Stimulated activated CD4-positive, alpha-beta T cell treated with anti-CD3 and anti-CD28 coated beads, Interleukin-4, amount 100 ng/mL, for 4 hours (primary cell): ENCODE results near the gene TMEM95.

Experiments used
- DNase-seq, 2 experiments: peaks; one replicate each; pipeline ENCODE4 v3.0.0-alpha.2; 2020

Gene TMEM95, protein sequence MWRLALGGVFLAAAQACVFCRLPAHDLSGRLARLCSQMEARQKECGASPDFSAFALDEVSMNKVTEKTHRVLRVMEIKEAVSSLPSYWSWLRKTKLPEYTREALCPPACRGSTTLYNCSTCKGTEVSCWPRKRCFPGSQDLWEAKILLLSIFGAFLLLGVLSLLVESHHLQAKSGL

DNA sequence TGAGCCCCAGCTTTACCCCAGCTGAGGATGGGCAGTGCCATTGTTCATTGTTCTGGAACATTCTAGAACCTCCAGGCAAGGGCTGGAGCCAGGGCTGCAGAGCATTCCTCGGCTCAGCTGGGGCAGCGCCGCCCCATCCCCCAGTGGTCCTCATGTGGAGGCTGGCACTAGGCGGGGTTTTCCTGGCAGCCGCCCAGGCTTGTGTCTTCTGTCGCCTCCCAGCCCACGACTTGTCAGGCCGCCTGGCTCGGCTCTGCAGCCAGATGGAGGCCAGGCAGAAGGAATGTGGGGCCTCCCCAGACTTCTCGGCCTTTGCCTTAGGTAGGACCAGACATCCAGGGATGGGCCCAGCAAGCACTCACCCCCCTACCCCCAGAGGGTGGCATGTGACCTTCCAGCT, at the start of gene TMEM95:
TSS of gene TMEM95 (plus strand) at position 104 of the 400 bp plus-strand sequence. CDS start at position 153, 49 bp downstream.
- DNase-seq, result no peak

DNA sequence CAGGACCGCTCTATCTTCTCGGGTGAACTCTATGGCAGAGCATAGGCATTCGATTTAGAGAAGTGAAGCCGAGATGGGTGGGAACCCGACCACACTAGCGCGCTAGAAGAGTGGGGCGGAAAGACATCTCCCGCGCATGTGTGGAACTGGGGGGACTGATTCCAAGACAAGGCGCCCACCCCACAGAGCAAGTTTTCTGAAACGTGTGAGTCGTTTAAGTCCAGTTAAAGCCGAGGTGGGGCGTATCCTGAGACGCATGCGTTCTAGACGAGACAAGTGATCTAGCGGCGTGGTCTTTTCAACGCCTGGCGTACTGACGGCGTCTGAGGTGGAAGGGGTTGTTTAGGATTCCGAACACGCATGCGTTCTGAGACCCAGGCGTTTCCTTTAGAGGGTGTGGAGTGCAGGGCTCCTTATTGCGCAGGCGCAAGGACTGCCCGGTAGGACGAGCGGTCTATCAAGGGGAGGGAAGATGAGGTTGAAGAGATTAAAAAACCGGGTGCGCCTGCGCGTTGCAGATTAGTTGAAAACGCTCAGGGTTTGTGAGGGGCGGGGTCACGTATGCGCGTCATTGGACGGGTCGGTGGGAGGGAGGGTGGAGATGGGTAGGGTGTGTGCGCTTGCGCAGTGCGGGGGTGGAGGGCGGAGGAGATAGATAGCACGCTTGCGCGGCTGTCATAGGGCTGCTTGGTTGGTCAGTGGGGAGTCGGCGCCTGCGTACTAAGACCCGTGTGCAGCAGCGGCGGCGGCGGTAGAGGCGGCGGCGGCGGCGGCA, 47.9 kb upstream of the TMEM95 start, which contains the start of gene EIF5A:
TSS of gene EIF5A (plus strand) at position 718 of the 775 bp plus-strand sequence. CDS start 2,008 bp downstream, outside the sequence.
- peak; percentile 100 for DNase-seq

GRCh38 chr17:7307686-7308624, 47.0 kb upstream of the TMEM95 start:
- peak; percentile 47 to 50 for DNase-seq

DNA sequence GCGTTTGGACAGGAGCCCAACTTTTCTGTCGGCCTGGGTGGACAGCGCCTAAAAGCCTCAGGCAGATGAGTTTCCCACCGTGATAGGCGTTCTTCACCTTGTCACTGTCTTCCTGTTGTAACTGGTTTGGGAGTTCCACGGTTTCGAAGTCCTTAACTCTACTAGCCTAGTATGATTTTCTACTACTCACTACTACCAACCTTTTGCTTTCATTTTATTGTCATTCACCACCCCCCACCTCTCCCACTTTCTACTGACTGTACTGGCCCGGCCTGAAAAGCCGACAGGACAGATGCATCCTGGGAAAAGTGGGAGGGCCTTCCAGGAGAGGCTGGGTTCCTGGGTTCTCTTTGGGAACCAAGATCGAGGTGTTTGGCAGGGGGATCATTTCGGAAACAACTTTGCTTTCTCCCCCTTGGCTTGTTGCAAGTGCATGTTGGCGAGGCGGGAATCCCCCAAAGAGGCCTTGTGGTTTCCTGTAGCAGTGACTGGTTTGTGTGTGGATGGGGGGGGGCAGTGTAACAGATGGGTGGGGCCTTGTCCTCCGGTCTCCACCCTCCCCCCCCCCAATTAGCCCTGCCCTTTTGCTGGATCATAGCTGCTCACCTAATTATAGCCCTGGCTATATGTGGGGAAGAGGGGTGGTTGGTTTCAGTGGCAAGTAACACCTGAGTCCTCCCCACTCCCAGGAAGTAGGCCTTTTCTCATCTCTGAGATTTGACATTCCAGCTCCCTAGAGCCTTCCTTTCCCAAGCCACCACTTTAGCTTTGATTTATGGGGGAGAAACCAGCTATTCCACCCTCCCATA, 46.1 kb upstream of the TMEM95 start:
- peak; percentile 68 to 91 for DNase-seq

DNA sequence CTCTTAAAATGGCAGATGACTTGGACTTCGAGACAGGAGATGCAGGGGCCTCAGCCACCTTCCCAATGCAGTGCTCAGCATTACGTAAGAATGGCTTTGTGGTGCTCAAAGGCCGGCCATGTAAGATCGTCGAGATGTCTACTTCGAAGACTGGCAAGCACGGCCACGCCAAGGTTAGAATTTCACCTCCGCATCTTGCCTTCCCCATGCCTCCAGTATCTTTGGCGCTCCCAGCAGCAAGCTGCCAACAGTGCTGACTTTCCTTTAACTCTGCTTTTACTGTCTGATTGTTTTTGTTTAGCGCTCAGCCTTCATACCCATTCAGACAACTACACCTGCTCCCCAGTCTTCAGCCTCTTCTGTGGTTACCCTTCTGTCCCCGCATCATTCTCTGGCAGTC, 45.3 kb upstream of the TMEM95 start:
- DNase-seq, result no peak

- no peak for DNase-seq
Observed at GRCh38 chr17:7311110-7311705, 43.7 kb upstream of the TMEM95 start.

DNA sequence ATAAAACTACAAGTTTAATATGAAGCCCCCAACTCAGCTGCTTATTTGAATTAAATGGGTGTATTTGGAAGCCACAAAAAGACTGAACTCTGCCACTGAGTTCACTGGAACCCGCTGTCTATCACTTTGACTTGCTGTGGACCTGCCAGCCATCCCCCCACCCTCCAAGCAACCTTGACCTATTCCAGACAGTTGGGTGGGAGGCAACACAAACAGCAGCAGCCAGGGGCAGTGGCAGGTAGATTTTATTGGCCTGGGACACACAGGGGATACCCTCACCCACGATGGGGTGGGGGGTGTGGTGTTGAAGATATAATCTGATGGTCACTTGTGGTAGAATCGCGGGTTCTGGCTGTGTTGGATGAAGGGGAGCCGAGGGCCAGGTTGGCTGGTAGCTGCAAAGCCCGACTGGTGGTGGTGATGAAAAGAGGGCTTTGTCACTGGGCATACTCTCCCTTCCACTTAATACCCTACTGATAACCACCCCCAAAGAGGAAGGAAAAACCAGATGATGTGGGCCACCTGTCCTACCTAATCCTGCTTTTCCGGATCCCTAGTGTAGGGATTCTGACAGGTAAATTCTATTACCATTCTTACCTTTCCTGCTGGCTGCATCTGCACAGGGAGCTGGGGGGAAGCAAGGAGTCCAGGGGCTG, 42.4 kb upstream of the TMEM95 start:
- no peak for DNase-seq

GRCh38 chr17:7313088-7313889, 41.7 kb upstream of the TMEM95 start:
- DNase-seq, result no peak

DNA sequence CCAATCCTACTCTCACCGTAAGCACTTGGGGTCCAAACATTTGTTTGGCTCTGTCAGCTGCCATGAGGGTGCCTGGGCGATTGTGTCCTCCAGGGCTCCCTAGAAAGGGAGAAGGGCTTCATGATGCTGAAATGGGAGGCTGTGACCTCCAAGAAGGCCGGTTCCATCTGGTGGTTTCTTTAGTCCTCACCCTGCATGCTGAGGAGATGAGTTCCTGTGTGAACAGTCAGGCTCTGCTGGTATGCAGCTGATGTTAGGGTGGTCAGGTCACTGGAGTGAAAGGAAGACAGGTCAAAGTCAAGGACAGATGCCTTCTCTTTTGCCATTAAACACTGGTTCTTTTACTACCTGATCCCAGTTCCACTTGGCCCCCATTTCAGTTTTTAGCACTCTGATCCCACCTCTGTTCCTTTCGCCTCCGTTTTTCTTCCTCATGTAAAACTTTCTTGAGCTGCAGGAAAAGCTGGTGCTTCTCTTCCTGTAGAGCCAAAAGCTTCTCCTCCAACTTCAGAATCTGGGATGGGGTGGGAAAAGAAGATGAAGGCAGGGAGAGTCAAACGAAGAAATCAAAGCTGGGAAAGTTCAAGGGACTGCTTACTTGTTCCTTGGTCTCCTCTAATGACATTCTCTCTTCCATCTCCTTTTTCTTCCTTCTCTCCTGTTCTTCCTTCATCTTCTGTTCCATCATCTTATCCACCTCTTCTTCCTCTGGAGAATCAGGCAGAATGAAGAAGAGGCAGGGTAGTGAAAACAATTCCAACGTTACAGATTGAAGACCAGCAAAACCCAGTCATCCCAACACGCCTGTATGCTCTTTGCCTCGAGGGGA, 40.9 kb upstream of the TMEM95 start:
- DNase-seq, result no peak

- peak; percentile 91 to 94 for DNase-seq
Observed at GRCh38 chr17:7314719-7315569, 40.0 kb upstream of the TMEM95 start, which contains the start of gene GPS2. GPS2 (minus strand) TSS chr17:7315360; CDS start chr17:7315052, 308 bp downstream.

DNA sequence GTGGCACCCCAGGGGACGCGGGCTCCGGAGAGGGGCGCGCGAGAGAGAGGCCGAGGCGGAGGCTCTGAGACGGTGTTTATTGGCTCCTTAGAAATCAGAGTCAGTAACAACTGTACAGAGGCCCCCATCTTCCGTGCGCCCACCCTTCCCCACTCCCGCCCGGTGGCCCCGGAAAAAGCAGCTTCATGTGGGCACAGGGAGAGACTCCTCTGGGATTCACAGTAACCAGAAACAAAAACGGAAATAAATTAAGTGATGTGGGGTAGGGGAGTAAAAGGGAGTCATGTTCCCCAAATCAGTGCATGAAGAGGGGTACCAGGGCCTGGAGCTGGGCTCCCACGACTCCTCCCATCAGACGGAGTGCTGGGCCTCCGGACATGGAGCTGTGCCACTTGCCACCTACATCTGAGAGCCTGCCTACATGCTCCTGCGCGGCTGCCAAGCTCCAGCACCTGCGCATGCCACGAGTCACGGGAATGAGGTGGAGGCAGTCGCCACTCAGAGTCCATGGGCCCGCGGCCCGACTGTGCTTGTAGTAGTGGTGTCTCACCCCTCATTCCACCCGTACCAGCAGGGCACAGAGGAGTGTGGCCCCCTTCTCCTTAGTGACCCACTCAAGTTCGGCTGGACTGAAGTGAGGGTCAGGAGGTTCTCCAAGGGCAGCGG, 39.3 kb upstream of the TMEM95 start:
- DNase-seq, result no peak

- DNase-seq, result no peak
Observed at GRCh38 chr17:7317161-7317803, 37.7 kb upstream of the TMEM95 start.

GRCh38 chr17:7318121-7318860, 36.7 kb upstream of the TMEM95 start:
- DNase-seq, result no peak

GRCh38 chr17:7321466-7321865, 33.5 kb upstream of the TMEM95 start:
- DNase-seq, result no peak

- DNase-seq, result no peak
Observed at GRCh38 chr17:7322520-7323194, 32.3 kb upstream of the TMEM95 start.
